ENCODE data around the gene SHC4. TPM values are rescaled to one million over a fixed set of nuclear protein-coding genes. Genes with fewer than 3 reads are reported as not detected.
"Not testable (repeated sequence)": the region's sequence is repeated elsewhere in the genome, so short reads cannot be mapped to it uniquely, and the experiment has no call there.

Gene SHC4
- total RNA-seq, 1 donor from 2014 or later: 2.4 TPM

DNA sequence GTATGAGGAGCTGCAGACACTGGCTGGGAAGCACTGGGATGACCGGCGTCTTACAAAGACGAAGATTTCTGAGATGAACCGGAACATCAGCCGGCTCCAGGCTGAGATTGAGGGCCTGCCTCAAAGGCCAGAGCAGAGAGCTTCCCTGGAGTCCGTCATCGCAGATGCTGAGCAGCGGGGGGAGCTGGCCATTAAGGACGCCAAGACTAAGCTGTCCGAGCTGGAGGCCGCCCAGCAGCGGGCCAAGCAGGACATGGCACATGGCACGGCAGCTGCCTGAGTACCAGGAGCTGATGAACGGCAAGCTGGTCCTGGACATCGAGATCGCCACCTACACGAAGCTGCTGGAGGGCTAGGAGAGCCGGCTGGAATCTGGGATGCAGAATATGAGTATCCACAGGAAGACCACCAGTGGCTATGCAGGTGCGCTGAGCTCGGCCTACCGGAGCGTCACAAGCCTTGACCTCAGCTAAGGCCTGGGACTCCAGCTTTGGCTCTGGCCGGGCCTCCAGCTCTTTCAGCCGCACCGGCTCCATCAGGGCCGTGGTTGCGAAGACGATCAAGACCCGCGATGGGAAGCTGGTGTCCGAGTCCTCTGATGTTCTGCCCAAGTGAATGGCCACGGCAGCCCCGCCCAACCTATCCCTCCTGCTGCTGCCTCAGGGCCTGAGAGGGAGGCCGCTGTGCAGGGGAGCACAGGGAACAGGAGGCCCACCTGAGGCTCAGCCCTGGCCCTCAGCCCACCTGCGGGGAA, 9.2 kb upstream of the SHC4 start:
- ATAC-seq (no peak), DNase-seq (peak; percentile 22)
- intact Hi-C loops (cut with micrococcal nuclease): loop anchor here (5.0 kb wide), 1 partner anchor 106 kb away; no protein-coding TSS in a partner anchor

- DNase-seq, ATAC-seq: not testable (repeated sequence)
- intact Hi-C loops (cut with micrococcal nuclease): loop anchor here (5.0 kb wide), 1 partner anchor 104 kb away; no protein-coding TSS in a partner anchor
Observed at GRCh38 chr15:48970926-48971325, 7.2 kb upstream of the SHC4 start.

DNA sequence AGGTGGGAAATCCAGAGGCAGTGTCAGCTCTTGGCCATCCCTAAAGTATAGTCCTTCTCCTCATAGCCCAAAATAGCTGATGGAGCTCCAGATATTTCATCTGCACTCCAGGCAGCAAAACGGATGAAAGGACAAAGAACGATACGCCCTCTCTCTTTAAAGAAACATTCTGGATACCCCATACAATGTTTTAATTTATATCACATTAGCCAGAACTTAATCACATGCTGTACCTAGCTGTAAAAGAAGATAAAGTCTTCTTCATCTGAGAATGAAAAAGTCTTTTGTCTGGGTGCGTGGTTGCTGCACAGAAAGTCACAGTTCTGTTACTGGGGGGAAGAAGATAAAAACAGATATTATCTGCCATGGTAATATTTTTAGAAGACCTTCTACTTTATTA, 4.3 kb upstream of the SHC4 start:
- intact Hi-C loops (cut with micrococcal nuclease): no loop called here
- no peak for ATAC-seq
- no peak for DNase-seq

DNA sequence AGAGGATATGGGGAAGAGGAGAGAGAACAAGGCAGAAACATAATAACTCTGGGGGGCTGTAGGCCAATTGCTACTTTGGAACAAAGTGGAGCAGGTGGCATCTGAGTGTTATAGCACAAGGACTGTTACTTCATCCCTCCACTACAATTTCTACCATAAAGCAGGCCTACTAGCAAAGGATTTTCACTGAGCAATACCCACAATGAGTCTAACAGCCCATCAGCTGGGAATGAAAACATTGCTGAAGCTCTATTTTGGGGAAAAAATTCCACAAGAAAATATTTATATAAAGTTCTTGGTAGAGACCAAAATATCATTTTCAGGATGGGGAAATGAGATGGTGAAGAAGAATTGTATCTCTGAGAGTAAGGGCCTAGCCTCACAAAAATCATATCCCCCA, 3.6 kb upstream of the SHC4 start:
- ATAC-seq: no peak
- DNase-seq: no peak
- intact Hi-C loops (cut with micrococcal nuclease): no loop called here

DNA sequence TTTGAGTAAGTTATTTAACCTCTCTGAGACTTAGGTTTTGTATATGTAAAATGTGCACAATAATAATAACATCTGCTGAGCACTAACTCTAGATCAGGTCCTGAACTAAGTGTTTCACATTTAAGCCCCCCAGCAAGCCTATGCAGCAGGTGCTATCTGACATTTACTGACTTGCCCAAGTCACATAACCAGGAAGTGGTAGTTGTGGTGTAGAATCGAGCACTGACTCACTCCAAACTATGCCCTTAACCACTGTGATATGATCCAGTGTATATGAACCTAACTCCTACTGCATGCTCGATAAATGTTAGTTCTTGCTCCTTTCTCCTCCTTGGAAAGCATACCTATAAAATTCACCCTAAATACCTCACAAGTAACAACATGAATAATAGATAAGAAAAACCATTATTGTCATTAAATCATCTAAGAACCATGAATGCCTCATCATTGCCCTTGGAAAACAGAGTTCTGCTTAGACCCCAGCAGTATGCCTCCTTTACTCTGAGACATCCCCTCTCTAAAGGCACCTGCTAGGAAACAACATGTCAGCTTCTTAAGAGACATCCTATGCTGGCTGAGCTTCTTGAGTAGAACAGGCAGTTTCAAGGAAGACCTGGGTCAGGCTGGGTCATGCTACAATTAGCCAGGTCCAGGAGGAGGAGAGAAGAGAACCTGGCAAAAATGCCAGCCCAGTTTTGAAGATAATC, 3.0 kb upstream of the SHC4 start:
- no peak for ATAC-seq
- intact Hi-C loops (cut with micrococcal nuclease): no loop called here

DNA sequence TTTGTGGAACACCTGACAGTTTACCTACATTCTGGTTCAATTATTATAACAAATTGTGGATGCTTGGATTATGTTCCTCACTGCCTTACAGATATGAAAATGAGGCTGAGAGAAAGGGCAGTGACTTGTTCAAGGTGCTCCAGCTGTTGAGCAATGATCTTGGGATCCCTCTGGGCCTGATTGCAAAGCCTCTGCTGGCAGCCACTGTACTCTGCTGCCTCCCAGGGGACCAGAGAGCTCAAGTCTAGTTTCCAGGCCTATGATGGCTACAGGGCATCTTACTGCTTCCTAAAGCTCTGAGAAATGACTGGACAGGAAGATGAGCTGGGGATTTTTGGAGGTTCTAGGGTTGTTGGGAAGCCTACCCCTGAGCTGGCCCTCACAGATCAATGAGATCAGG, 2.3 kb upstream of the SHC4 start:
- ATAC-seq (no peak), DNase-seq (no peak)
- intact Hi-C loops (cut with micrococcal nuclease): no loop called here

More for the DNA sequence above, 3.0 kb upstream of the SHC4 start:
- no peak for DNase-seq

DNA sequence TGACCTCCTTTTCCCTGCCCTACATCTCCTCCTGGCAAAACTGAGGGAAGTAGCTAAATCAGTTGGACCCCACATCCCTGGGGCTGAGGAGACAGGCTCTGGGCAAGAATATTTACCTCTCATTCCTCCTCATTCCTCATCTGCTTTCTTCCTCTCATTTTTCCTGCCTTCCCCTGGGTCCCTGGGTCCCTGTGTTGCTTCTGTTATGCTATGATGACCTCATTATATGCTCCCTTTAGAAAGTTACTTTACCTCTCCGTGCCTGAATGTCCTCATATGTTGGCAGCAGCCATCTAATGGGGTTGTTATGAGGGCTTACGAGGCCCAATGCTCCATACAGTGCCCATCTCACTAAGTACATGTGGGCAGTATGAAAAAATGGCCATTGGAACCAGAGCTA, 1.2 kb upstream of the SHC4 start:
- intact Hi-C loops (cut with micrococcal nuclease): no loop called here
- no peak for ATAC-seq
- DNase-seq: no peak

DNA sequence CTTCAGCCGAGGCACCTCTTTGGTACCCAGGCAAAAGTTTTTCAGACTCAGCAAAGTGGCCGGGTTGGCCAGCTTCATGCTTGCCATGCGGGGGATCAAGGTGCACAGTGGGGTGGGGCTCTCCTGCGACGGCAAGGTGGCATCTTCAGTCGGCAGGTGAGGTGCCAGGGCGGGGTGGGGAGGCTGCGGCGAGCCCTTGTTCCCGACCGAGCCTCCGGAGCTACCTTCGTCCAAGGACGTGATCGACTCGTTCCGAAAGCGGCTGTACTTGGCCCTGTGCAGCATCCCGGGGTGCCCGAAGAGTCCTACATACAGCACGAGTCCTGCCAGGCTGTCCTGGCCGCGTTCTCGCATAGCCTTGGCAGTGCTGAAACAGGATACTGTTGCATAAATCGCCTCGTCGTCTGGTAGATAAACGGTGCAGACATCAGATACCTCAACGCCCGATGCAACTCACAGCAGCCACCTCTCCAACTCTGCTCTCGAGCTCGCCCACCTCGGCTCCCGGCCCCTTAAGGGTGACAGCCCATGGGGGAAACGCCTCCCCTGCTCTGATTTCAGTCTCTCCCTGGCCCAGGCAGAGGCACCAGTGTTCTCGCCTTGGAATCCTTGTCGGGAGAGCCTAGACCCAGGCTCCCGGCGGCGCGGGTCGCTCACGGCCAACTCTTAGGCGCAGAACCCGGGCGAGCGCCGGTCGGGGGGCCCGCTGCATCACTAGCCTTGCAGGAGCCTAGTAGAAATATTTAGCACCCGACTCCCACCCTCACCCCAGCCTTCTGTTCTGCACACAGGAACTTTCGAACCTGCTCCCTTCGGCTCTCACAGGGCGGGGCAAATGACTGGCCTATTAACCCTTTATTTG, 826 bp downstream of the SHC4 start:
- ATAC-seq (peak; percentile 87), DNase-seq (peak; percentile 59)
- intact Hi-C loops (cut with micrococcal nuclease): no loop called here

GRCh38 chr15:48955967-48956366, 7.8 kb downstream of the SHC4 start:
- intact Hi-C loops (cut with micrococcal nuclease): no loop called here
- no peak for ATAC-seq
- DNase-seq: no peak

DNA sequence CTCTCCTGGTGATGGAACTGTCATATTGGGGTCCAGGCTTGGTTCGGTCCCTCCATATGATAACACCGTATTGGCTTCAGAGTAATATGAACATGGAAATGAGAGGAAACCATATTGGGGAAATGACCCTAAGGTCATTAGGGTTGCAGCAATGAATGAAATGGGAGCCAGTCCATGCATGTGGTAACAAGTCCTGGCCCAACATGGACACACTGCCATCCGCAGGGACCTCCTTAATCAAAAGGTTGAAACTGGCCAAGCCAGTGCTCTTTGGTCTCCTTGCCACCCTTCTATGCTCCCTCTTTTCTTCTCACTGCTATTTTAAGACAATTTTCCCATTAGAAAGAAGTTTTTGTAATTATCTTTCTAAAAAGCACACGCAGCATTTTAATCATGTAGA, 8.3 kb downstream of the SHC4 start:
- no peak for DNase-seq
- no peak for ATAC-seq
- intact Hi-C loops (cut with micrococcal nuclease): no loop called here

GRCh38 chr15:48954538-48954937, 9.2 kb downstream of the SHC4 start:
- intact Hi-C loops (cut with micrococcal nuclease): no loop called here
- DNase-seq: peak; percentile 33
- ATAC-seq: peak; percentile 66

DNA sequence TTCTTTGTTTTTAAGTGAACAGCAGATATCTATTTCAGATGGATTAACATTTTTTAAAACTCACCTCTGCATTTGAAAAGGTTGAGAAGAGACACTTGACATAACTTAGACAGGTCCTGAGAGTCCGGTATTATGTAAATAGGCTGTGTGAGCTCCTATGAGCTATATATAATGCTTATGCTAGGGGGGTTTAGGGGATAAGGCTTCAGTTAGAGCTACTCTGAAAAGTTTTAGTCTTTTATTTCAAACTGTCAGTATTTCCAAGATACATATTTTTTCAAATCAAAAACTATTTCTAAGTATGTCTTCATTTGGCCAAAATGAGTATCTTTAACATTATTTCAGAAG, 16.9 kb downstream of the SHC4 start:
- no peak for DNase-seq
- peak; percentile 69 for ATAC-seq
- intact Hi-C loops (cut with micrococcal nuclease): no loop called here

DNA sequence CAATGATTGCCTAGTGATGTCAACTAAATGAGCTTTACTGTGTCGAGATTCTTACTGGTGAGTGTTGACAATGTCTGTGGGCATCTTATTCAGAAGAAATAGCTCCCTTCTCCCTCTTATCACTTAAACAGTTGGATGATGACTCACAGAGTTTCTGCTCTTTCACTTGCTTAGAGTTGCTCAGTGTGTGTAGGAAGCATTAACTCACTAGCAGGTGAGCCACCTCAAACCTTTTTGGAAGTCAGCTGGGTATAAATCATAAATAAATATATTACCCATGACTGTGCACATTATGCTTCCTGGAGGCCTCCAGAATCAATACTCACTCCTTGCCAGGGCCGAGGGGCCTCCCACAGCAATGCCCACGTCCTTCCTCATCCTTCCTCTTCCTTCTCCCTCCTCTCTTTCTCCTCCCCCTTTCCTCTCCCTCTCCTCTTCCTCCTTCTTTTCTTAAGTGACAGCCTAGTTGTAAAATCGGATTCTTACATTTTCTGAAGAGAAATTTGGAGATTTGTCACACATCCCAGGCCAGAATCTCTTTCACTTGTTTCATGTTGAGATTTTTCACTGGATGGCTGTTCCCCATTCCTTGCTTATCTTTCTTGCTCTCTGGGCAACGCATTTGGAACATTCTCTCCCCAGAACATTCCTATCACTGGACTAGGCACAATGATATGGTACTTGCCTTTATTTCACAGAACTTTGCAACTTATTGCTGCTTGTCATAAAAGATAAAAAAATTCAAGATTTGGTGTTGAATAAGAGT, 17.5 kb downstream of the SHC4 start:
- intact Hi-C loops (cut with micrococcal nuclease): no loop called here
- ATAC-seq (peak; percentile 79), DNase-seq (no peak)

GRCh38 chr15:48945386-48945785, 18.3 kb downstream of the SHC4 start:
- intact Hi-C loops (cut with micrococcal nuclease): no loop called here
- ATAC-seq (peak; percentile 47), DNase-seq (no peak)

- intact Hi-C loops (cut with micrococcal nuclease): no loop called here
Observed at GRCh38 chr15:48941904-48942303, 21.8 kb downstream of the SHC4 start.

GRCh38 chr15:48940508-48940907, 23.2 kb downstream of the SHC4 start:
- ATAC-seq (no peak), DNase-seq (no peak)
- intact Hi-C loops (cut with micrococcal nuclease): no loop called here

More at GRCh38 chr15:48941904-48942303, 21.8 kb downstream of the SHC4 start:
- DNase-seq (no peak), ATAC-seq (no peak)

DNA sequence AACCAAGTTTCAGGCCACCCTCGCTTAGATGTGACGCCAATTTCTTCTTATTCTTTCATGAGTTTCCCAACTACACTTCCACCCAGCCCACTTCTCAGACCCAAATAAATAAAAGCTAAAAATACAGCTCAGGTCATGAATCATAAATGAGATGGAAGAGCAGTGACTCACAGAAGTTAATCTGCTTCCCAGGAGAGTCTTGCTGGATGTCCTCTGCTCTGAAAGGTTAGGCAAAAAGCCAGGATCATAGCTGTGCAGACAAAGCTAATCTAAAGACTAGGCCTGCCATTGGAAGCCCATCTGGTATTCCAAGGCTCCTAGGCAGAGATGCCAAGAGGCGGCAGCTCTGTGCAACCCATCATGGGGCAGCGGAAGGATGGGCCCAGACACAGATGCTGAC, 24.1 kb downstream of the SHC4 start:
- ATAC-seq (peak; percentile 48), DNase-seq (no peak)
- intact Hi-C loops (cut with micrococcal nuclease): no loop called here

DNA sequence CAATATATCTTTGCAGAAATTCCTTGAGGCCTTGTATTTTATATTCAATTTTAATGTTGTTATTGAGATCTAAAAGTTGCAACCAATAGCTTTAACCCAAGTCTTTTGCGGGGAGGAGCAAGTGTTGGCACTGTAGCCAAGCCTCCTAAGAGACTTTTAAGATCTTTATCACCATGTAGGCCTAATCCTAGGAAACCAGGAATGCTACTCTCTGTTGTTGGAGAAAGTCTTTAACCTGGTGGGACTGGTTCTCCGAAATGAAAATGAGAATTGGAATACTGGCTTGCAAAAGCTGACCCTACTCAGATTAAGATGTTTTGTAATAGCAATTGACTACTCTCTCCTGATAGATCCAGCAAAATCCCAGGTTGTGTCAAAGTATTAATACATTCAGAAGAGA, 25.8 kb downstream of the SHC4 start:
- ATAC-seq (no peak), DNase-seq (no peak)
- intact Hi-C loops (cut with micrococcal nuclease): no loop called here

- intact Hi-C loops (cut with micrococcal nuclease): no loop called here
- no peak for ATAC-seq
Observed at GRCh38 chr15:48936666-48937065, 27.1 kb downstream of the SHC4 start.

More at GRCh38 chr15:48936666-48937065, 27.1 kb downstream of the SHC4 start:
- no peak for DNase-seq

Measured in left ventricle myocardium superior (tissue), 1 donor.